Measurements from ENCODE around the gene DRAXIN.

The DRAXIN gene

GRCh38 chr1:11712285-11712684 is 20.8 kb downstream of the DRAXIN start:
- no peak for FAIRE-seq

- no peak for FAIRE-seq
Observed at GRCh38 chr1:11713095-11713494, 21.6 kb downstream of the DRAXIN start.

- no peak for FAIRE-seq
Observed at GRCh38 chr1:11714831-11715575, 23.5 kb downstream of the DRAXIN start.

GRCh38 chr1:11719313-11720032 is 28.0 kb downstream of the DRAXIN start:
- no peak for FAIRE-seq

- no peak for FAIRE-seq
Observed at GRCh38 chr1:11720033-11720376, 28.5 kb downstream of the DRAXIN start.

- FAIRE-seq = no peak
Observed at GRCh38 chr1:11720525-11720924, 29.0 kb downstream of the DRAXIN start.

GRCh38 chr1:11721311-11721710 is 29.8 kb downstream of the DRAXIN start:
- FAIRE-seq = no peak

GRCh38 chr1:11722538-11722937 is 31.0 kb downstream of the DRAXIN start:
- no peak for FAIRE-seq

- no peak for FAIRE-seq
Observed at GRCh38 chr1:11725616-11726015, 34.1 kb downstream of the DRAXIN start.

GRCh38 chr1:11727119-11727518 is 35.6 kb downstream of the DRAXIN start:
- no peak for FAIRE-seq

- FAIRE-seq = no peak
Observed at GRCh38 chr1:11728126-11728806, 36.8 kb downstream of the DRAXIN start.

- FAIRE-seq = no peak
Observed at GRCh38 chr1:11729155-11729497, 37.6 kb downstream of the DRAXIN start.

- no peak for FAIRE-seq
Observed at GRCh38 chr1:11729498-11730428, 38.3 kb downstream of the DRAXIN start.

GRCh38 chr1:11730429-11730891 is 39.0 kb downstream of the DRAXIN start:
- no peak for FAIRE-seq

- no peak for FAIRE-seq
Observed at GRCh38 chr1:11731691-11732283, 40.3 kb downstream of the DRAXIN start.

- no peak for FAIRE-seq
Observed at GRCh38 chr1:11733306-11733705, 41.8 kb downstream of the DRAXIN start.

- no peak for FAIRE-seq
Observed at GRCh38 chr1:11735531-11735853, 44.0 kb downstream of the DRAXIN start.

- no peak for FAIRE-seq
Observed at GRCh38 chr1:11735854-11736745, 44.6 kb downstream of the DRAXIN start, which contains the start of gene AGTRAP. TSS of gene AGTRAP (plus strand) at chr1:11736136. CDS start at chr1:11736209, 73 bp downstream.

- no peak for FAIRE-seq
Observed at GRCh38 chr1:11736746-11737639, 45.5 kb downstream of the DRAXIN start.

GRCh38 chr1:11738096-11738495 is 46.6 kb downstream of the DRAXIN start:
- no peak for FAIRE-seq
